CD14-positive monocyte (primary cell): ENCODE measurements around the gene RNF220. TPM values are rescaled to one million over a fixed set of nuclear protein-coding genes. Genes with fewer than 3 reads are reported as not detected.

Source experiments
- DNase-seq, 3 donors: peaks; one replicate each; pipeline ENCODE4 v3.0.0-alpha.2; 2011 to 2022
- H2AFZ ChIP-seq: 2 replicates; pipeline ENCODE4 v1.6.0; 2012; ENCODE audit warnings: mild to moderate bottlenecking, low read depth, low read length, inconsistent platforms; ENCODE audit not compliant: insufficient read depth, poor library complexity, severe bottlenecking
- H3K27ac ChIP-seq, 2 donors: 1 replicate in 1 of 2; 2 replicates in 1 of 2; pipeline ENCODE4 v1.5.1; 2012 to 2013; ENCODE audit warnings: low read length in 2 of 2, control low read depth in 1 of 2, inconsistent platforms in 1 of 2, low read depth in 1 of 2, mild to moderate bottlenecking in 1 of 2
- H3K27me3 ChIP-seq, 2 donors: one replicate each; pipeline versions ENCODE4 v1.6.0 to v1.6.1; 2011 to 2013; ENCODE audit warnings: low read length in 2 of 2; ENCODE audit not compliant: control insufficient read depth in 2 of 2, insufficient read depth in 2 of 2
- H3K36me3 ChIP-seq, 2 donors: replicated peaks in 1 of 2; 1 replicate in 1 of 2; 2 replicates in 1 of 2; pipeline versions ENCODE4 v1.5.1 to v1.6.1; 2012 to 2013; ENCODE audit warnings: low read length in 2 of 2, control low read depth in 1 of 2, inconsistent platforms in 1 of 2, mild to moderate bottlenecking in 1 of 2; ENCODE audit not compliant: insufficient read depth in 2 of 2, control insufficient read depth in 1 of 2
- H3K4me1 ChIP-seq, 2 donors: 1 replicate in 1 of 2; 2 replicates in 1 of 2; pipeline versions ENCODE4 v1.5.1 to v1.6.1; 2012 to 2013; ENCODE audit warnings: low read length in 2 of 2, control low read depth in 1 of 2, inconsistent platforms in 1 of 2, mild to moderate bottlenecking in 1 of 2, moderate library complexity in 1 of 2; ENCODE audit not compliant: insufficient read depth in 2 of 2, control insufficient read depth in 1 of 2
- H3K4me2 ChIP-seq: replicated peaks from 2 replicates; pipeline ENCODE3; 2012; ENCODE audit warnings: low read length, moderate library complexity, mild to moderate bottlenecking; ENCODE audit not compliant: poor library complexity, severe bottlenecking; ENCODE audit errors: extremely low read depth
- H3K4me3 ChIP-seq, 3 experiments: fragments of 200-600 bp in 1 of 3; sonication (generic) in 1 of 3; replicated peaks in 1 of 3; 1 replicate in 2 of 3; 2 replicates in 1 of 3; pipeline ENCODE4 v1.5.1; 2011 to 2013; ENCODE audit warnings: low read length in 3 of 3, mild to moderate bottlenecking in 3 of 3, control low read depth in 2 of 3, low read depth in 2 of 3, inconsistent platforms in 1 of 3, moderate library complexity in 1 of 3
- H3K79me2 ChIP-seq: 2 replicates; pipeline ENCODE4 v1.6.0; 2012; ENCODE audit warnings: mild to moderate bottlenecking, control low read depth, inconsistent platforms, low read length, moderate library complexity; ENCODE audit not compliant: insufficient read depth
- H3K9ac ChIP-seq: 2 replicates; pipeline ENCODE4 v1.6.0; 2017; ENCODE audit warnings: low read length, mild to moderate bottlenecking; ENCODE audit not compliant: insufficient read depth, poor library complexity, severe bottlenecking
- H3K9me3 ChIP-seq, 2 donors: replicated peaks in 1 of 2; 1 replicate in 1 of 2; 2 replicates in 1 of 2; pipeline versions ENCODE4 v1.5.1 to v1.6.1; 2012 to 2013; ENCODE audit warnings: low read length in 2 of 2, control low read depth in 1 of 2; ENCODE audit not compliant: control insufficient read depth in 1 of 2, insufficient read depth in 1 of 2
- H4K20me1 ChIP-seq: 2 replicates; pipeline ENCODE4 v1.6.0; 2012; ENCODE audit warnings: mild to moderate bottlenecking, low read length, control low read depth, moderate library complexity; ENCODE audit not compliant: insufficient read depth
- H3K27ac Mint-ChIP-seq, 7 donors: one replicate each; pipeline ENCODE4 v1.8.0; 2020; ENCODE audit warnings: mild to moderate bottlenecking in 7 of 7, mixed read lengths in 7 of 7, moderate library complexity in 6 of 7, inconsistent platforms in 2 of 7
- H3K27me3 Mint-ChIP-seq, 3 donors: one replicate each; pipeline ENCODE4 v1.8.0; 2021 to 2022; ENCODE audit warnings: low read depth in 3 of 3, mild to moderate bottlenecking in 3 of 3, mixed read lengths in 3 of 3, moderate library complexity in 3 of 3, inconsistent platforms in 1 of 3
- H3K36me3 Mint-ChIP-seq, 2 donors: one replicate each; pipeline ENCODE4 v1.8.0; 2020; ENCODE audit warnings: mixed read lengths in 2 of 2, inconsistent platforms in 1 of 2, mild to moderate bottlenecking in 1 of 2
- H3K4me1 Mint-ChIP-seq: one replicate; pipeline ENCODE4 v1.8.0; 2020; ENCODE audit warnings: mild to moderate bottlenecking, mixed read lengths
- H3K4me3 Mint-ChIP-seq, 2 donors: one replicate each; pipeline ENCODE4 v1.8.0; 2020; ENCODE audit warnings: mild to moderate bottlenecking in 2 of 2, mixed read lengths in 2 of 2, moderate library complexity in 1 of 2
- H3K9me3 Mint-ChIP-seq, 7 donors: one replicate each; pipeline ENCODE4 v1.8.0; 2020 to 2022; ENCODE audit warnings: mixed read lengths in 7 of 7, mild to moderate bottlenecking in 6 of 7, moderate library complexity in 6 of 7, inconsistent platforms in 2 of 7
- CTCF ChIP-seq: fragments of 200-600 bp; IDR thresholded peaks from one replicate; pipeline ENCODE4 v1.8.0; 2022; ENCODE audit warnings: antibody characterized with exemption, mild to moderate bottlenecking
- WGBS: methylation state at CpG from one replicate; pipeline ENCODE4 v1.1.5; 2013; ENCODE audit warnings: missing lambda C conversion rate; ENCODE audit not compliant: insufficient coverage; 5-methylcytosine and 5-hydroxymethylcytosine counted together
- intact Hi-C, 2 donors: fragments of 100-400 bp; cut with micrococcal nuclease; formaldehyde crosslinking; loops; one replicate each; pipeline versions ENCODE4 v1.15.0 to v1.15.1; 2023
- polyA plus RNA-seq, 3 donors: library from polyadenylated mRNA; depleted of rRNA in 1 of 3; unstranded in 2 of 3; stranded (reverse) in 1 of 3; fragments of 300-500 nt in 2 of 3; fragments of >200 nt in 1 of 3; fragmentation: Illumina TruSeq in 2 of 3; gene quantifications; 1 replicate in 2 of 3; 2 replicates in 1 of 3; pipeline ENCODE4 v1.2.3, GENCODE V29; 2012 to 2021

Gene RNF220
- polyA plus RNA-seq, 3 donors: 39.4 to 133 (median 49.4) TPM

- H3K4me1 ChIP-seq: peaks cover 2 to 8% of the 10 kb centered on the region in 2 donors
- H3K9me3 ChIP-seq: no peaks in the 10 kb centered on the region
- no peak overlapping the region for H3K9ac ChIP-seq
- no peak for TF ChIP-seq CTCF
- Mint-ChIP-seq H3K27ac (peak overlapping the region in 1 of 7 donors; percentile 27), H3K9me3 (peaks cover 0 to 1% (median 0%) of the 10 kb centered on the region in 7 donors), H3K4me3 (no peak overlapping the region), H3K36me3 (no peaks in the 10 kb centered on the region), H3K4me1 (peaks cover 6% of the 10 kb centered on the region), H3K27me3 (peaks cover 0 to 6% (median 1%) of the 10 kb centered on the region in 3 donors)
- WGBS: no CpG with 5 or more reads among the region's 5 CpGs
- intact Hi-C loops: no loop called here
- no peaks in the 10 kb centered on the region for H3K27me3 ChIP-seq
- H2AFZ ChIP-seq: no peak overlapping the region
- no peak overlapping the region for H3K4me2 ChIP-seq
- no peak overlapping the region for H3K4me3 ChIP-seq
- no peak overlapping the region for H3K27ac ChIP-seq
- H3K36me3 ChIP-seq: no peaks in the 10 kb centered on the region
- no peaks in the 10 kb centered on the region for H3K79me2 ChIP-seq
- no peaks in the 10 kb centered on the region for H4K20me1 ChIP-seq
- DNase-seq: no peak
Measured at GRCh38 chr1:44565259-44565750, 160.2 kb downstream of the RNF220 start.

- WGBS: 97% methylated on average over 5 of the region's 6 CpGs
- Mint-ChIP-seq H3K36me3 (no peaks in the 10 kb centered on the region), H3K4me3 (no peak overlapping the region), H3K27ac (no peak overlapping the region), H3K4me1 (peaks cover 2% of the 10 kb centered on the region), H3K27me3 (peaks cover 0 to 6% (median 1%) of the 10 kb centered on the region in 3 donors), H3K9me3 (peaks cover 0 to 1% (median 0%) of the 10 kb centered on the region in 7 donors)
- no peak for DNase-seq
- no peak overlapping the region for H3K27ac ChIP-seq
- no peaks in the 10 kb centered on the region for H4K20me1 ChIP-seq
- no peak overlapping the region for H3K4me3 ChIP-seq
- intact Hi-C loops: no loop called here
- H3K79me2 ChIP-seq: no peaks in the 10 kb centered on the region
- no peaks in the 10 kb centered on the region for H3K9me3 ChIP-seq
- H3K4me1 ChIP-seq: peaks cover under 1 to 3% of the 10 kb centered on the region in 2 donors
- no peak overlapping the region for H3K4me2 ChIP-seq
- H3K9ac ChIP-seq: no peak overlapping the region
- TF ChIP-seq CTCF: no peak
- H3K27me3 ChIP-seq: no peaks in the 10 kb centered on the region
- H3K36me3 ChIP-seq: no peaks in the 10 kb centered on the region
- H2AFZ ChIP-seq: no peak overlapping the region
Measured at GRCh38 chr1:44565833-44566232, 160.8 kb downstream of the RNF220 start.
